NCI-H345 (cell line): Measurements from ENCODE around the gene DMRTC1B.
"Not testable (repeated sequence)": the region's sequence is repeated elsewhere in the genome, so short reads cannot be mapped to it uniquely, and the experiment has no call there.

Source experiments
- DNase-seq: peaks from one replicate; lab custom pipeline; 2025; lab: John Stamatoyannopoulos, UW

The DMRTC1B gene

GRCh38 chrX:72776653-72777466 lies at the start of gene DMRTC1B:
Gene DMRTC1B (plus strand): TSS chrX:72776890. CDS start chrX:72845136, 68,246 bp downstream.
- DNase-seq: not testable (repeated sequence)

GRCh38 chrX:72727846-72728245 lies 48.8 kb upstream of the DMRTC1B start:
- no peak for DNase-seq

- DNase-seq: not testable (repeated sequence)
These were observed 43.1 kb upstream of the DMRTC1B start for GRCh38 chrX:72733636-72734035.

- no peak for DNase-seq
These were observed 41.1 kb upstream of the DMRTC1B start for GRCh38 chrX:72735561-72735960.

GRCh38 chrX:72745546-72745945 lies 31.1 kb upstream of the DMRTC1B start:
- not testable (repeated sequence) for DNase-seq

- DNase-seq: not testable (repeated sequence)
These were observed 28.1 kb upstream of the DMRTC1B start for GRCh38 chrX:72748545-72748944.

GRCh38 chrX:72760454-72760853 lies 16.2 kb upstream of the DMRTC1B start:
- DNase-seq: not testable (repeated sequence)

GRCh38 chrX:72777467-72777790 lies 739 bp downstream of the DMRTC1B start:
- not testable (repeated sequence) for DNase-seq

GRCh38 chrX:72778146-72778545 lies 1.5 kb downstream of the DMRTC1B start:
- not testable (repeated sequence) for DNase-seq

GRCh38 chrX:72782560-72782959 lies 5.9 kb downstream of the DMRTC1B start, which contains the start of gene FAM236B:
Gene FAM236B (minus strand): TSS chrX:72782660. CDS start chrX:72782560, 100 bp downstream.
- DNase-seq: not testable (repeated sequence)

- DNase-seq: not testable (repeated sequence)
These were observed 6.8 kb downstream of the DMRTC1B start for GRCh38 chrX:72783365-72783936.

GRCh38 chrX:72783964-72784363 lies 7.3 kb downstream of the DMRTC1B start:
- DNase-seq: not testable (repeated sequence)

GRCh38 chrX:72788142-72788541 lies 11.5 kb downstream of the DMRTC1B start:
- DNase-seq: not testable (repeated sequence)

GRCh38 chrX:72790390-72790789 lies 13.7 kb downstream of the DMRTC1B start:
- DNase-seq: not testable (repeated sequence)

- not testable (repeated sequence) for DNase-seq
These were observed 31.4 kb downstream of the DMRTC1B start, which contains the start of gene FAM236D for GRCh38 chrX:72808110-72808509. Gene FAM236D (minus strand): TSS chrX:72808210. CDS start chrX:72808110, 100 bp downstream.

GRCh38 chrX:72830701-72831100 lies 54.0 kb downstream of the DMRTC1B start:
- DNase-seq: not testable (repeated sequence)

GRCh38 chrX:72837532-72837931 lies 60.8 kb downstream of the DMRTC1B start:
- DNase-seq: not testable (repeated sequence)

- not testable (repeated sequence) for DNase-seq
These were observed 106.2 kb downstream of the DMRTC1B start for GRCh38 chrX:72882898-72883297.

- DNase-seq: not testable (repeated sequence)
These were observed 113.0 kb downstream of the DMRTC1B start for GRCh38 chrX:72889740-72890139.
